GM23338 (cell line): ENCODE data around the gene FBLN5. TPM values are rescaled to one million over a fixed set of nuclear protein-coding genes. Genes with fewer than 3 reads are reported as not detected.

Experiments
- ATAC-seq: fragments of 200-7000 bp; cut with Tn5 transposase; 3 replicates; pipeline ENCODE4 v1.9.1; 2020
- DNase-seq: peaks from one replicate; pipeline ENCODE4 v3.0.0-alpha.2; 2015; ENCODE audit warnings: low spot score
- H2AFZ ChIP-seq: fragments of 200-600 bp; sonication (generic); 2 replicates; pipeline ENCODE4 v1.8.0; 2016; ENCODE audit warnings: antibody characterized with exemption, mild to moderate bottlenecking, moderate library complexity
- H3F3A ChIP-seq: fragments of 200-600 bp; sonication (generic); replicated peaks from 2 replicates; pipeline ENCODE4 v1.8.0; 2017; ENCODE audit warnings: antibody characterized with exemption, mixed run types, low read depth
- H3K27ac ChIP-seq: fragments of 200-600 bp; sonication (generic); 2 replicates; pipeline ENCODE4 v1.6.1; 2016; ENCODE audit warnings: low read depth
- H3K27me3 ChIP-seq: fragments of 200-600 bp; sonication (generic); 2 replicates; pipeline ENCODE4 v1.8.0; 2016; ENCODE audit warnings: mild to moderate bottlenecking, mixed run types, moderate library complexity; ENCODE audit not compliant: insufficient read depth
- H3K36me3 ChIP-seq: fragments of 200-600 bp; sonication (generic); 2 replicates; pipeline ENCODE4 v1.8.0; 2016; ENCODE audit warnings: mild to moderate bottlenecking; ENCODE audit not compliant: insufficient read depth
- H3K4me1 ChIP-seq: fragments of 200-600 bp; sonication (generic); 2 replicates; pipeline ENCODE4 v1.8.0; 2016; ENCODE audit warnings: mild to moderate bottlenecking, moderate library complexity; ENCODE audit not compliant: insufficient read depth
- H3K4me2 ChIP-seq: fragments of 200-600 bp; sonication (generic); 2 replicates; pipeline ENCODE4 v1.7.1; 2017; ENCODE audit warnings: mixed run types
- H3K4me3 ChIP-seq: fragments of 200-600 bp; sonication (generic); 2 replicates; pipeline ENCODE4 v1.6.1; 2016; ENCODE audit warnings: mixed run types
- H3K79me2 ChIP-seq: fragments of 200-600 bp; sonication (generic); replicated peaks from 2 replicates; pipeline ENCODE4 v1.8.0; 2017; ENCODE audit warnings: mild to moderate bottlenecking; ENCODE audit not compliant: insufficient read depth
- H3K9me2 ChIP-seq: fragments of 200-600 bp; sonication (generic); 2 replicates; pipeline ENCODE4 v1.8.0; 2017; ENCODE audit not compliant: insufficient read depth
- H4K20me1 ChIP-seq: fragments of 200-600 bp; sonication (generic); replicated peaks from 2 replicates; pipeline ENCODE4 v1.8.0; 2017; ENCODE audit warnings: mild to moderate bottlenecking; ENCODE audit not compliant: insufficient read depth
- H3K27ac Mint-ChIP-seq: 2 replicates; pipeline ENCODE4 v1.8.0; 2020; ENCODE audit warnings: inconsistent platforms, mild to moderate bottlenecking, moderate library complexity, mixed read lengths
- H3K27me3 Mint-ChIP-seq: 3 replicates; pipeline ENCODE4 v1.8.0; 2022; ENCODE audit warnings: low read depth, mild to moderate bottlenecking, moderate library complexity, mixed read lengths, inconsistent platforms; ENCODE audit not compliant: insufficient read depth, poor library complexity
- H3K36me3 Mint-ChIP-seq: 3 replicates; pipeline ENCODE4 v1.8.0; 2021; ENCODE audit warnings: low read depth, mild to moderate bottlenecking, inconsistent platforms, moderate library complexity, mixed read lengths
- H3K4me1 Mint-ChIP-seq: 3 replicates; pipeline ENCODE4 v1.8.0; 2020; ENCODE audit warnings: mild to moderate bottlenecking, inconsistent platforms, mixed read lengths
- H3K4me3 Mint-ChIP-seq: 3 replicates; pipeline ENCODE4 v1.8.0; 2021; ENCODE audit warnings: moderate library complexity, mild to moderate bottlenecking, inconsistent platforms, mixed read lengths
- H3K9me3 Mint-ChIP-seq: 3 replicates; pipeline ENCODE4 v1.8.0; 2020; ENCODE audit warnings: moderate library complexity, mild to moderate bottlenecking, inconsistent platforms, mixed read lengths
- CREB1 ChIP-seq: fragments of 250-450 bp; sonication (Bioruptor Pico); IDR thresholded peaks from 2 replicates; pipeline ENCODE4 v1.5.0; 2020; ENCODE audit warnings: low read depth, mild to moderate bottlenecking, moderate library complexity
- CTCF ChIP-seq, 2 experiments: fragments of 200-600 bp in 1 of 2; sonication (generic) in 1 of 2; conservative IDR thresholded peaks; 2 replicates each; pipeline versions ENCODE4 v1.5.1 to v1.6.1; 2016 to 2017; ENCODE audit warnings: antibody characterized with exemption in 2 of 2, low read depth in 2 of 2, mild to moderate bottlenecking in 2 of 2, moderate library complexity in 1 of 2
- EZH2 ChIP-seq: fragments of 200-600 bp; sonication (generic); IDR thresholded peaks from one replicate; pipeline ENCODE4 v1.8.0; 2017; ENCODE audit warnings: antibody characterized with exemption, mild to moderate bottlenecking, low read depth; ENCODE audit not compliant: unreplicated experiment
- EZH2phosphoT487 ChIP-seq: fragments of 200-600 bp; sonication (generic); IDR thresholded peaks from one replicate; pipeline ENCODE4 v1.8.1; 2018; ENCODE audit warnings: antibody characterized with exemption; ENCODE audit not compliant: unreplicated experiment
- JUNB ChIP-seq: IDR thresholded peaks from one replicate; pipeline ENCODE4 v1.6.1; 2016; ENCODE audit warnings: antibody characterized with exemption; ENCODE audit not compliant: unreplicated experiment
- NANOG ChIP-seq: IDR thresholded peaks from 2 replicates; pipeline ENCODE4 v1.6.1; 2016; ENCODE audit warnings: antibody characterized with exemption, borderline replicate concordance
- POLR2AphosphoS5 ChIP-seq: IDR thresholded peaks from 2 replicates; pipeline ENCODE4 v1.6.1; 2016; ENCODE audit warnings: antibody characterized with exemption, low read depth
- REST ChIP-seq: IDR thresholded peaks from one replicate; pipeline ENCODE4 v1.6.1; 2018; ENCODE audit warnings: antibody characterized with exemption; ENCODE audit not compliant: unreplicated experiment
- ZNF114 ChIP-seq: fragments of 250-450 bp; sonication (Bioruptor Pico); IDR thresholded peaks from 2 replicates; pipeline ENCODE4 v1.5.0; 2020; ENCODE audit warnings: mild to moderate bottlenecking, moderate library complexity
- ZNF331 ChIP-seq: fragments of 250-450 bp; sonication (Bioruptor Pico); IDR thresholded peaks from 2 replicates; pipeline ENCODE4 v1.5.0; 2020; ENCODE audit warnings: low read depth, mild to moderate bottlenecking, moderate library complexity
- ZNF462 ChIP-seq: fragments of 250-450 bp; sonication (Bioruptor Pico); IDR thresholded peaks from 2 replicates; pipeline ENCODE4 v1.5.0; 2020; ENCODE audit warnings: mild to moderate bottlenecking, moderate library complexity
- polyA plus RNA-seq: library from polyadenylated mRNA; unstranded; fragments of >200 nt; fragmentation: Nextera tagmentation; extraction: Ambion mirVana; gene quantifications from 2 replicates; pipeline ENCODE4 v1.2.1, GENCODE V29; 2016
- total RNA-seq: library from RNA; depleted of rRNA; stranded (reverse); fragments of >200 nt; shearing (Covaris generic); gene quantifications from 2 replicates; pipeline ENCODE4 v1.2.3, GENCODE V29; 2014

Gene FBLN5
- total and polyA plus RNA-seq, 2 experiments from 2014 or later: 4.3 to 4.9 TPM

GRCh38 chr14:91942946-91943345, 4.5 kb downstream of the FBLN5 start:
- H2AFZ ChIP-seq: no peak overlapping the region
- H3K4me1 Mint-ChIP-seq: peaks cover 14% of the 10 kb centered on the region
- no peak overlapping the region for H3K27ac Mint-ChIP-seq

GRCh38 chr14:91942128-91942527, 5.4 kb downstream of the FBLN5 start:
- no peak for DNase-seq
- peak overlapping the region; percentile 74; the same call in 1 of the 2 replicates for H2AFZ ChIP-seq
- TF ChIP-seq EZH2phosphoT487 (no peak), ZNF331 (CRISPR knock-in tag) (no peak), CREB1 (CRISPR knock-in tag) (no peak), ZNF114 (no peak), JUNB (no peak), CTCF (conservative IDR thresholded peaks at IDR 0.05; ENCODE audit: low read depth in 2 of 2) (no peak), NANOG (no peak), EZH2 (no peak), REST (no peak), ZNF462 (CRISPR knock-in tag) (no peak)

More at GRCh38 chr14:91942946-91943345, 4.5 kb downstream of the FBLN5 start:
- no peaks in the 10 kb centered on the region for H3K36me3 ChIP-seq
- no peak for ATAC-seq
- H3K4me3 ChIP-seq: no peak overlapping the region
- peaks cover 5% of the 10 kb centered on the region for H3F3A ChIP-seq
- peaks cover 23% of the 10 kb centered on the region for H3K27me3 ChIP-seq
- TF ChIP-seq ZNF331 (CRISPR knock-in tag) (no peak), JUNB (no peak), EZH2phosphoT487 (no peak), POLR2AphosphoS5 (no peak)
- Mint-ChIP-seq H3K36me3 (no peaks in the 10 kb centered on the region), H3K4me3 (no peak overlapping the region), H3K27me3 (peaks cover 16% of the 10 kb centered on the region), H3K9me3 (no peaks in the 10 kb centered on the region)
- H3K4me2 ChIP-seq: no peak overlapping the region
- H3K9me2 ChIP-seq: no peaks in the 10 kb centered on the region
- no peak overlapping the region for H3K27ac ChIP-seq
- H3K4me1 ChIP-seq: peaks cover 12% of the 10 kb centered on the region
- DNase-seq: no peak
- no peaks in the 10 kb centered on the region for H4K20me1 ChIP-seq
- no peaks in the 10 kb centered on the region for H3K79me2 ChIP-seq

More at GRCh38 chr14:91942128-91942527, 5.4 kb downstream of the FBLN5 start:
- no peak overlapping the region for H3K4me3 ChIP-seq
- H3K9me2 ChIP-seq: peaks cover 3% of the 10 kb centered on the region; the same call in 1 of the 2 replicates
- H3K27ac ChIP-seq: no peak overlapping the region
- peaks cover 12% of the 10 kb centered on the region for H3K4me1 ChIP-seq
- no peaks in the 10 kb centered on the region for H3K36me3 ChIP-seq
- H3K27me3 ChIP-seq: peaks cover 18% of the 10 kb centered on the region
- Mint-ChIP-seq H3K27ac (no peak overlapping the region), H3K4me1 (peaks cover 13% of the 10 kb centered on the region), H3K36me3 (no peaks in the 10 kb centered on the region), H3K9me3 (no peaks in the 10 kb centered on the region), H3K27me3 (peaks cover 13% of the 10 kb centered on the region), H3K4me3 (no peak overlapping the region)
- no peak overlapping the region for H3K4me2 ChIP-seq
- peaks cover 4% of the 10 kb centered on the region for H3F3A ChIP-seq
- no peaks in the 10 kb centered on the region for H3K79me2 ChIP-seq
- ATAC-seq: no peak; the same call in 2 of the 3 replicates
- H4K20me1 ChIP-seq: no peaks in the 10 kb centered on the region
